Activated CD4-positive, alpha-beta T cell treated with anti-CD3 and anti-CD28 coated beads, Interleukin-2, amount 50 U/mL, for 4 hours (primary cell): Measurements from ENCODE around the gene GPR89B.
"Not testable (repeated sequence)": the region's sequence is repeated elsewhere in the genome, so short reads cannot be mapped to it uniquely, and the experiment has no call there.

Experiments
- DNase-seq, 2 experiments: peaks; one replicate each; pipeline ENCODE4 v3.0.0-alpha.2; 2020

GPR89B gene

GRCh38 chr1:147942563-147942962, 14.3 kb downstream of the GPR89B start:
- DNase-seq, result not testable (repeated sequence)

GRCh38 chr1:147949517-147949916, 21.3 kb downstream of the GPR89B start:
- DNase-seq, result not testable (repeated sequence)

GRCh38 chr1:147958906-147959305, 30.7 kb downstream of the GPR89B start:
- DNase-seq, result not testable (repeated sequence)

GRCh38 chr1:147959680-147960079, 31.5 kb downstream of the GPR89B start:
- not testable (repeated sequence) for DNase-seq

GRCh38 chr1:147964575-147964974, 36.4 kb downstream of the GPR89B start:
- not testable (repeated sequence) for DNase-seq

- not testable (repeated sequence) for DNase-seq
Measured at GRCh38 chr1:147966657-147967056, 38.4 kb downstream of the GPR89B start.

- not testable (repeated sequence) for DNase-seq
Measured at GRCh38 chr1:147978896-147979651, 50.9 kb downstream of the GPR89B start.

- DNase-seq, result not testable (repeated sequence)
Measured at GRCh38 chr1:147985374-147985773, 57.2 kb downstream of the GPR89B start.

- DNase-seq, result not testable (repeated sequence)
Measured at GRCh38 chr1:147987893-147988292, 59.7 kb downstream of the GPR89B start.

- not testable (repeated sequence) for DNase-seq
Measured at GRCh38 chr1:147992916-147993315, 64.7 kb downstream of the GPR89B start.

GRCh38 chr1:147993400-147993799, 65.2 kb downstream of the GPR89B start:
- not testable (repeated sequence) for DNase-seq

GRCh38 chr1:147993825-147994615, 65.8 kb downstream of the GPR89B start:
- not testable (repeated sequence) for DNase-seq

- DNase-seq, result not testable (repeated sequence)
Measured at GRCh38 chr1:147996088-147996487, 67.9 kb downstream of the GPR89B start.

- not testable (repeated sequence) for DNase-seq
Measured at GRCh38 chr1:148007724-148008123, 79.5 kb downstream of the GPR89B start.

GRCh38 chr1:148010527-148010926, 82.3 kb downstream of the GPR89B start:
- no peak for DNase-seq

GRCh38 chr1:148013177-148014144, 85.2 kb downstream of the GPR89B start:
- not testable (repeated sequence) for DNase-seq

GRCh38 chr1:148014289-148015200, 86.3 kb downstream of the GPR89B start:
- DNase-seq, result not testable (repeated sequence)

- DNase-seq, result not testable (repeated sequence)
Measured at GRCh38 chr1:148024918-148025317, 96.7 kb downstream of the GPR89B start.

GRCh38 chr1:148027004-148027403, 98.8 kb downstream of the GPR89B start:
- not testable (repeated sequence) for DNase-seq

GRCh38 chr1:148032247-148032646, 104.0 kb downstream of the GPR89B start:
- DNase-seq, result not testable (repeated sequence)

GRCh38 chr1:148032690-148033089, 104.5 kb downstream of the GPR89B start:
- not testable (repeated sequence) for DNase-seq
